Activated T-helper 1 cell treated with anti-CD3 and anti-CD28 coated beads, Interleukin-12 subunit alpha, Interleukin-12 subunit beta, Interleukin-2, Interleukin-4 antibody, amounts not matched to agents 30 ng/mL and 10 ng/mL and 1 ng/mL, durations not matched to agents 14 hours and 24 hours and 36 hours (primary cell): ENCODE results near the gene DTX3. TPM values are rescaled to one million over a fixed set of nuclear protein-coding genes. Genes with fewer than 3 reads are reported as not detected.
"Not testable (repeated sequence)": the region's sequence is repeated elsewhere in the genome, so short reads cannot be mapped to it uniquely, and the experiment has no call there.

Experiments
- DNase-seq: peaks from one replicate; pipeline ENCODE4 v3.0.0; 2021; ENCODE audit warnings: low spot score
- H3K27ac Mint-ChIP-seq: one replicate; pipeline ENCODE4 v1.8.0; 2021; ENCODE audit warnings: mild to moderate bottlenecking, mixed read lengths
- H3K27me3 Mint-ChIP-seq: one replicate; pipeline ENCODE4 v1.8.0; 2022; ENCODE audit warnings: mild to moderate bottlenecking, moderate library complexity, mixed read lengths; ENCODE audit not compliant: insufficient read depth
- H3K36me3 Mint-ChIP-seq: one replicate; pipeline ENCODE4 v1.8.0; 2021; ENCODE audit warnings: low read depth, mixed read lengths
- H3K4me1 Mint-ChIP-seq: one replicate; pipeline ENCODE4 v1.8.0; 2021; ENCODE audit warnings: low read depth, mixed read lengths
- H3K4me3 Mint-ChIP-seq: one replicate; pipeline ENCODE4 v1.8.0; 2021; ENCODE audit warnings: mild to moderate bottlenecking, moderate library complexity, mixed read lengths
- H3K9me3 Mint-ChIP-seq: one replicate; pipeline ENCODE4 v1.8.0; 2021; ENCODE audit warnings: mixed read lengths
- intact Hi-C: fragments of 100-400 bp; cut with micrococcal nuclease; formaldehyde crosslinking; loops from one replicate; pipeline ENCODE4 v1.15.1; 2024
- total RNA-seq: library from RNA; stranded (reverse); gene quantifications from 2 replicates; pipeline ENCODE4 v1.2.3, GENCODE V29; 2022

The DTX3 gene
- total RNA-seq, 1 donor from 2014 or later, result 18.5 TPM

- Mint-ChIP-seq H3K36me3 (peaks cover 2% of the 10 kb centered on the region), H3K4me3 (no peak overlapping the region), H3K4me1 (peaks cover 6% of the 10 kb centered on the region), H3K27me3 (peaks cover 88% of the 10 kb centered on the region), H3K27ac (no peak overlapping the region), H3K9me3 (no peaks in the 10 kb centered on the region)
- DNase-seq, result no peak
- intact Hi-C loops, result loop anchor here (10.0 kb wide), 1 partner anchor 382 kb away; no protein-coding TSS in a partner anchor
Observed at GRCh38 chr12:57626111-57626920, 21.7 kb downstream of the DTX3 start.

- H3K27ac Mint-ChIP-seq, result no peak overlapping the region
- intact Hi-C loops, result loop anchor here (10.0 kb wide), 1 partner anchor 382 kb away; no protein-coding TSS in a partner anchor
- no peak for DNase-seq
Observed at GRCh38 chr12:57626921-57627445, 22.4 kb downstream of the DTX3 start.

GRCh38 chr12:57627501-57628279, 23.1 kb downstream of the DTX3 start:
- Mint-ChIP-seq H3K27ac (no peak overlapping the region), H3K36me3 (peaks cover 2% of the 10 kb centered on the region), H3K4me3 (no peak overlapping the region), H3K4me1 (no peaks in the 10 kb centered on the region), H3K27me3 (peaks cover 87% of the 10 kb centered on the region), H3K9me3 (no peaks in the 10 kb centered on the region)
- intact Hi-C loops, result loop anchor here (10.0 kb wide), 1 partner anchor 383 kb away; no protein-coding TSS in a partner anchor
- DNase-seq, result no peak

More at GRCh38 chr12:57626921-57627445, 22.4 kb downstream of the DTX3 start:
- no peaks in the 10 kb centered on the region for H3K9me3 Mint-ChIP-seq
- peaks cover 89% of the 10 kb centered on the region for H3K27me3 Mint-ChIP-seq
- H3K4me3 Mint-ChIP-seq, result no peak overlapping the region
- peaks cover 3% of the 10 kb centered on the region for H3K4me1 Mint-ChIP-seq
- H3K36me3 Mint-ChIP-seq, result peaks cover 2% of the 10 kb centered on the region

DNA sequence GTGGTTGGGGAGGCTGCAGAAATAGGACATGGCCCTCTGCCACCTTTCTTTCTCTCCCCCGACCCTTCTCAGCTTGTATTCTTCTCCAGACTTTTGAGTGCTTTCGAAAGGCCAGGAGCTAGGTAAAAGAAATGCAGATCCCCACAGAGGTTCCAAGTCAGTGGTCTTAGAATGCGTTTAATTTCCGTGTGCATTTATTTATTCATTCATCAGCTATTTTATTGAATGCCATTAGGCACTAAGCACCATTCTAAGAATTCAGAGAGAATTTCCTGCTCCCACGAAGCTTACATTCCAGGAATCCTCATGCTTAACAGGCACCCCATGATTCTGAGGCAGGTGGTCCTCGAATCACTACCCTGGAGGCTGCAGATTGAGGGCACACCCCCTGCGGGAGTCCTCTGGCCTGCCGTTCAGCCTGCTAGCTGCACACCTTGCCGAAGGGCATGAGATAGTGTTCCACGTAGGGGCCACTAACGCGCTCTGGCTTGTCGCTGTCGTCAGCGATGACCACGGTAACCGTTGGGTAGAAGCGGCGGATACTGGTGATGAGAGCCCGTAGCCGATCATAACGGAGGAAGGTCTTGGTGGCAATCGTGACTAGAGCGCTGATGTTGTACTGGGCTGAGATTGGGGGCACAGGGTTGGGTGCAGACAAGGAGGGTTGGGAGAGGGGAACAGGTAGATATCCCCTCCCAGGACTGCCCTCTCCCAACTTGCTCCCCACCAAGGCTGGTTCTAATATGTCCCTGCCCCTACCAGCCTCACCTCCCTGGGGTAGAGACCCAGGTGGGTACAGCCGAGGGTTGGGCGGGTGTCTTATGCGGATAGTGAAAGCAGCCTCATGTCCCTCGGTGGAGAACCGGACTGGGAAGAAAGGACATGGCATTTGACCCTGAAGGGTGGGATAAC, 23.9 kb downstream of the DTX3 start:
- Mint-ChIP-seq H3K4me3 (no peak overlapping the region), H3K36me3 (peaks cover 2% of the 10 kb centered on the region), H3K4me1 (peaks cover 5% of the 10 kb centered on the region), H3K9me3 (no peaks in the 10 kb centered on the region), H3K27me3 (peaks cover 83% of the 10 kb centered on the region), H3K27ac (no peak overlapping the region)
- intact Hi-C loops, result loop anchor here (1.0 to 10.0 kb wide), 2 partner anchors 7 to 384 kb away; no protein-coding TSS in a partner anchor
- DNase-seq, result no peak

GRCh38 chr12:57629897-57630471, 25.4 kb downstream of the DTX3 start:
- Mint-ChIP-seq H3K9me3 (no peaks in the 10 kb centered on the region), H3K36me3 (peaks cover 2% of the 10 kb centered on the region), H3K4me3 (no peak overlapping the region), H3K4me1 (peaks cover 6% of the 10 kb centered on the region), H3K27me3 (peaks cover 74% of the 10 kb centered on the region), H3K27ac (no peak overlapping the region)
- intact Hi-C loops, result loop anchor here (1.0 to 10.0 kb wide), 3 partner anchors 9 to 385 kb away; no protein-coding TSS in a partner anchor
- no peak for DNase-seq

GRCh38 chr12:57630891-57631433, 26.3 kb downstream of the DTX3 start:
- no peaks in the 10 kb centered on the region for H3K9me3 Mint-ChIP-seq
- intact Hi-C loops, result loop anchor here (5.0 kb wide), 1 partner anchor 46 kb away; no protein-coding TSS in a partner anchor
- H3K36me3 Mint-ChIP-seq, result peaks cover 2% of the 10 kb centered on the region
- H3K27ac Mint-ChIP-seq, result no peak overlapping the region
- peaks cover 6% of the 10 kb centered on the region for H3K4me1 Mint-ChIP-seq
- peaks cover 67% of the 10 kb centered on the region for H3K27me3 Mint-ChIP-seq
- peak overlapping the region; percentile 22 for H3K4me3 Mint-ChIP-seq
- no peak for DNase-seq

DNA sequence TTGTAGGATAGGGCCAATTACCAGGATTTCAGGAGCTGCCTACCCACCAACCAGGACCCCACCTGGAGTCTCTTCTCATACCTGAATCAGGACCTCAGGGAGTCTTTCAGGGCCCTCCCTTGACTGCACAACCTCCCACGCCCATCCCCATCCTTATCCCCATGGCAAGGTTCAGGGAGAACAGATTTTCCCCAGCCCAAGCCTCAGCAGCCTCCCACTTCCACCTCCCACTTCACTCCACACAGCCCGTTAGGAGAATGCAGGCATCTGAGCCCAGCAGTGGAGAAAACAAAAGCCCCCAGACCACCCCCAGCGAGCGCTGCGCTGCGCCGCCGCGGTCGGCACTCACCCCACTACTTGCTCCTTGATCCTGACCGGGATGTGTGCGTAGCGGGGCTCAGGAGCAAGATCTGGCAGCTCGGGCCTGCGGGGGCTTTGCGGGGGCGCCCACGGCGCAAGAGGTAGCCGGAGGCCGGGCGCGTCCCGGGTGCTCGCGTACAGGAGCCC, 27.0 kb downstream of the DTX3 start:
- DNase-seq, result no peak
- peaks cover 2% of the 10 kb centered on the region for H3K36me3 Mint-ChIP-seq
- H3K4me3 Mint-ChIP-seq, result peak overlapping the region; percentile 45
- H3K4me1 Mint-ChIP-seq, result peaks cover 6% of the 10 kb centered on the region
- intact Hi-C loops, result loop anchor here (5.0 kb wide), 1 partner anchor 46 kb away; no protein-coding TSS in a partner anchor
- H3K27me3 Mint-ChIP-seq, result peaks cover 61% of the 10 kb centered on the region
- no peaks in the 10 kb centered on the region for H3K9me3 Mint-ChIP-seq
- H3K27ac Mint-ChIP-seq, result no peak overlapping the region

GRCh38 chr12:57632073-57632957, 27.7 kb downstream of the DTX3 start:
- no peaks in the 10 kb centered on the region for H3K9me3 Mint-ChIP-seq
- H3K4me1 Mint-ChIP-seq, result peaks cover 6% of the 10 kb centered on the region
- intact Hi-C loops, result loop anchor here (5.0 kb wide), 1 partner anchor 45 kb away; no protein-coding TSS in a partner anchor
- peak overlapping the region; percentile 79 for H3K4me3 Mint-ChIP-seq
- no peak overlapping the region for H3K27ac Mint-ChIP-seq
- H3K27me3 Mint-ChIP-seq, result peaks cover 56% of the 10 kb centered on the region
- no peak for DNase-seq
- peaks cover 2% of the 10 kb centered on the region for H3K36me3 Mint-ChIP-seq

- peaks cover 52% of the 10 kb centered on the region for H3K27me3 Mint-ChIP-seq
- no peak within 1 kb of the TSS for H3K27ac Mint-ChIP-seq
- DNase-seq, result peak; percentile 63
- peak within 1 kb of the TSS; percentile 79 for H3K4me3 Mint-ChIP-seq
- no peaks in the 10 kb centered on the region for H3K36me3 Mint-ChIP-seq
- peaks cover 6% of the 10 kb centered on the region for H3K4me1 Mint-ChIP-seq
- intact Hi-C loops, result loop anchor here (1.0 to 5.0 kb wide), 5 partner anchors 11 to 109 kb away; no protein-coding TSS in a partner anchor
- no peaks in the 10 kb centered on the region for H3K9me3 Mint-ChIP-seq
Observed at GRCh38 chr12:57632958-57633840, 28.6 kb downstream of the DTX3 start, which contains the start of gene B4GALNT1. TSS of gene B4GALNT1 (minus strand) at chr12:57633201. CDS start at chr12:57632132, 1,069 bp downstream.

DNA sequence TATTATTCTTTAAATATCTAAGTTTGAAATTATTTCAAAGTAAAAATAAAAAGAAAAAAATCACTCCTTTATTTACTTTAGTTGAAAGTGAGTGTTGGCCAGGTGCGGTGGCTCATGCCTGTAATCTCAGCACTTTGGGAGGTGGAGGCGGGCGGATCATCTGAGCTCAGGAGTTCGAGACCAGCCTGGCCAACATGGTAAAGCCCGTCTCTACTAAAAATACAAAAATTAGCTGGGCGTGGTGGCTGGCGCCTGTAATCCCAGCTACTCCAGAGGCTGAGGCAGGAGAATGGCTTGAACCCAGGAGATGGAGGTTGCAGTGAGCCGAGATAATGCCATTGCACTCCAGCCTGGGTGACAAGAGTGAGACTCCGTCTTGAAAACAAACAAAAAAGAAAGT, 32.1 kb downstream of the DTX3 start:
- H3K4me1 Mint-ChIP-seq, H3K9me3 Mint-ChIP-seq, DNase-seq, H3K4me3 Mint-ChIP-seq, H3K36me3 Mint-ChIP-seq, intact Hi-C loops, H3K27ac Mint-ChIP-seq: not testable (repeated sequence)
- H3K27me3 Mint-ChIP-seq, result peaks cover 37% of the 10 kb centered on the region
